8988T (cell line): ENCODE results near the gene OPCML.

Experiments
- DNase-seq: peaks from one replicate; pipeline ENCODE4 v3.0.0; 2011

The OPCML gene

DNA sequence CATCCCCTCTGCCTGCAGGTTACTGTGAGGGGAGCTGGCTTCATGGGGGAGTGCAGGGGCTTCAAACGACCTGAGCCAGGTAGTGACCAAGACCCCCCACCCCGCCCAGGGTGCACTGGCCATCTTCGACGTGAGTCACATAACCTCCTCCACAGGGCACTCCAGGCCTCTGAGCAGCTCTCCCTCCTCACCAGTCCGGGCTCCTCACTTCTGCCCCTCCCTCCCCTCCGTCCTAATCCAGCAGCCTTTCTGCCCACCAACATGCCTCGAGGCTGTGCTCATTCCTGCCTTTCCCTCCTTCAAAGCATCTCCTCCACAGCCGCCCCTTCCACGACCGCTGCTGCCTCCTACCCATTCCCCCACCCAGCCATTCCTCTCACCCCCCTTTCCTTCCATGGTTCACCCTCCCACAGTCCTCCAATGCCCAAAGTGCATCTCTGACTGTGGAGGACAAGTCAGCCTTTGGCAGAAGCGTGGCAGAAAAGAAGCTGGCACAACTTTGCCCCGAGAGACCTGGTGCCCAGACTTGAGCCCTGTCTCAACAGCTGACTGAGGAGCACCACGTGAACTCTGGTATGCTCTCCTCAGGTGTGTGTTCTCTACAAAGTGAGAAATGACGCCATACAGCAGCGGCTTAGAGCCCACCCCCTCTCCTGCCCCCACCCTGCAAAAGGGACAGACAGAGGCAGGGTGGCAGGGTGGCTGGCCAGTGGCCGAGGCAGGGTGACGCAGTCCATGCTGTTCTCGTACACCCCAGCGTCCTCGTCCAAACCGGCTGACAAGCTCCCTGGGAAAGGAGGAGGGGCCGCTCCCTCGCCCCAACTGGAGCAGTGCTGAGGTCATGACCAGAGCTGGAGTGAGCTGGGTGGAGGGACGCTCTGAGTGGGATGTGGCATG lies 30.4 kb downstream of the OPCML start:
- no peak for DNase-seq

DNA sequence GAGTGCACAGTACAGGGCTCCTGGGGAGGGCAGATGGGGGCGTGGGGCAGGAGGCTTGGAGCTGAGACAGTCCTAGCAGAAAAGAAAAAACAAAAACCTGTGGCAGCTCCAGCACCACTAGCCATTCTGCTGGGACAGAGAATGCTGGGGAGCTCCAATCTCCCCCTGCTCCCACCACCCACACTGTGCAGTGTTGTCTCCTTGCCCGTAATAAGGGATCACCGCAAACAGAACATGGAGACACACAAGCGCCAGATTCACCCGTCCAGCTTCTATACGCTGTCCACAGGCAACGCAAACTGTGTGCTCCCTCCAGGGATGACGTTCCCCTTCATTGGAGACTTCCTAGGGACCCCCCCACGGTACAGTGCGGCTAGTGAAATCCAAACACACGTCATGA lies 31.4 kb downstream of the OPCML start:
- DNase-seq: no peak

DNA sequence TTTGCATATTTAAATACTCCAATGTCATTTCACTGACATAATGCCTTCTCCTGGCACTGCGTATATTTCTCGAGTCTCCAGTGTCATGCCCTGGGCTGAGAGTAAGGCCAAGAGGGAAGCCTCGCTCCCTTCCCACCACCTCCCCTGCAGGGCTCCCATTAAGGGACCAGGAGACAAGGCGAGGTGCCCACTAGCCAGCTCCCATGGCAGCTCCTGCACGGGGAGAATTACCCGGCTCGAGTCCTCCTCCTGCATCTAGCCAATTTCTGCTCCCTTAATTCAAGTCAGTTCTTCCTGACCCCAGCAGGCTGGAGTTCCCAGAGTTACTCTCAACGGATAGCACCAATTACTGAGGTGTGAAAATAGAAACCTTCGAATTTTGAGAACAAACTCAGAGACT lies 31.9 kb downstream of the OPCML start:
- DNase-seq: no peak

DNA sequence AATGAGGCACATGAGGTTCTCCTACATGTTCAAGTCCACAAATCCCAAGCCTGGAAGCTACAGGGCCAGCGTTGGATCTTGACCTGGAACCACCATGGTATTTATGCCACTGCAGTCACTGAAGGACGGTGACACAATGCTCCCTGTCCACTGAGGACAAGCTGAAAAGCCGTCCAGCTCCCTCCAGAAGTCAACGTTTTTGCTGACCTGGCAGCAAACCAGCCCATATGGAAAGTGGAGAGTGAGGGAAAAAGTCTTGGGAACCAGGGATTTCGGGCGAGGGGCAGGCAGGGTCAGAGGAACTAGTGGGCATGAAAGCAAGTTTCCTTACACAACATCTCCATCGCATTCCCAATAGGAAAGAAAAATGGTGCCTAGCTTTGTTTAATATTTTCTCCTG lies 33.3 kb downstream of the OPCML start:
- DNase-seq: no peak

DNA sequence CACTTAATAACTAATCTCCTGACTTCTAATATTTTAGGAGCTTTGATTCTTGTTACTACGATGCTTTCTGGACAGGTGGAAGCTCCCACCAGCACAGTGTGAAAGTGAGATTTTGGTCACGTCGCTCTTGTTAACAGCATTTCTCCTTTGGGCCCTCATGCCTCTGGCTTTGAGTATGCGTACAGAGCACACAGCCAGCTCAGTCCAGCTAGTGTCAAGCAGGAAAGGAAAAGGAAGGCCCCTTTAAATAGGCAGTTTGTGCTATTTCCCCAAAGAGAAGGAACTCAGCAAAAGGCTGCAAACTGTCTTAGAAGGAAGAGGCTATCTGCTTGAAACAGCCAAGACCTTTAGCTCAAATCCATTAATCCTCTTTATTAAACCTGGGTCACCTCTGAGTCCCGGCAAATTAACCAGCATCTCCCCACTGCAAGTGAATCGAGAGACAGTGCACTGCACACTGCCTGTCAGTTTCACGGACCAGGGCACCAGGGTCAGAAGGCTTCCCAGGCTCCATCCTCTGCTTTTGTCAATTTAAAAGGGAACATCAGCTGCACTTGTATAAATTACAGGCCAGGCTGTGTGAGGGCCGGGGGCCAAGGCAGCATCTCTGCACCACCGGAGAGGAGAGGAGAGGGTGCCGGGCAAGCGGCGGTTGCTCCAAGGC lies 34.7 kb downstream of the OPCML start:
- no peak for DNase-seq

DNA sequence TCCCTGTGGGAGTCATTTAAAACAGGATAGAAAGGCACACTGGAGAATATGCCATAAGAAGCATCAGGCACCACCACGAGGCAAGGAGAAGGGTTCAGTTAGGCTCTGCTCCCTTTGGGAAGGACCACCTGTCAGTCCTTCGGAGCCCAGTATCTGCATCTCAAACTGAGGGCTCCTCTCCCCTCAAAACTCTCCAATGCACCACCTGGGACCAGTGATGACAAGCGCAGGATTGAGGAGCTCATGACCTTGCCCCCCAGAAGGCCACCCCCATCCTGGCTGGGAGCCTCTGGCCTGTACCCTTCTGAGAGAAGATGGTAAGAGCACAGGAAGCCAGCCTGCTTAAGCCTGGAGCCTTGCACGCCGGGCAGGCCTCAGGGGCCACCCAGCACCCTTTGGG lies 39.4 kb downstream of the OPCML start:
- no peak for DNase-seq

DNA sequence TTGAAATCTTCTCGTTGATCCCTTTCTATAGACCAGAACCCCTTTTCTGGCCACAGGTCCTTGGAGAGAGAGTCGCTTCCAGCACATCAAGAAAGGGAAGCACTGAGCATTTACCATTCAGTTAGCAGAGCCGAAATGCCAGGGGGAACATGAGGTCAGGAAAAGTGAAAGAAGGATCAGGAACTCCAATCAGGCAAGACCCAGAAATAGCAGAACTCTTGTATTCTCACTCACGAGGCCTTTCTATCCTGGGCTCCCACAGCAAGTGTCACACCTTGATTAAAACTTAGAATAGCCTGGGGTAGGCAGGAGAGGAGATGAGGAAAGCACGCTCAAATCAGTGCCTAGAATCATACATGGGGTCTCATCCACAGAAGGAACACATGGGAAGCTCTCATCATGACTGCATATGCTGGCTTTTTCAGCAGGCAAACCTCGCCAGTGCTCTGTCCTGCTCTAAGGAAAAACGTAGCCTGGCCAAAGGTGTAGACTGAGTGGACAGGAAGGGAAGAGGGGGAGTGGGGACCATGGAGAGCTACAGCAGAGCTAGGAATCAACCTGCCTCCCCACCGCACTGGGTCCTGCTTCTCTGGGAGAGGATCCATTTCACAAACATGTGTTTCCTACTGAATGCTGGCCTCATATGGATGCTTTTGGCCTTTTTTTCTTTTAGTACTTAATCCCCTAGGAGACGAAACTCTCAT lies 40.5 kb downstream of the OPCML start:
- no peak for DNase-seq

DNA sequence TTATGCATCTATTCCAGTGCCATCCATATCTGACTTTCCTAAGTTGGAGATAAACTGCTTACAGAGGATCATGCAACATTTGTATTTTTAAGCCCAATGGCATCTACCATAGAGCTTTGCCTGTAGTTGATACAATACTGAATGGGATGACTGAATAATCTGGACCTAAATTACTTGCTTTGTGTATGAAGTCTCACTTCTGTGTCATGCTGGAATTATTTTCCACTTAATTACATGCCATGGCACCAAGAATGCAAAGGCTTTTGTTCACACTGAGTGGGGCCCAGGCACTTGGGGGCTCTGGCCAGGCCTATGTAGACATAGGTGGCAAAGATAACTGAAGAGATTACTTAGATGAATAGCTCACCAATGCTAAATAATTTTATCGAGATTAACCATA lies 51.6 kb downstream of the OPCML start:
- DNase-seq: no peak

DNA sequence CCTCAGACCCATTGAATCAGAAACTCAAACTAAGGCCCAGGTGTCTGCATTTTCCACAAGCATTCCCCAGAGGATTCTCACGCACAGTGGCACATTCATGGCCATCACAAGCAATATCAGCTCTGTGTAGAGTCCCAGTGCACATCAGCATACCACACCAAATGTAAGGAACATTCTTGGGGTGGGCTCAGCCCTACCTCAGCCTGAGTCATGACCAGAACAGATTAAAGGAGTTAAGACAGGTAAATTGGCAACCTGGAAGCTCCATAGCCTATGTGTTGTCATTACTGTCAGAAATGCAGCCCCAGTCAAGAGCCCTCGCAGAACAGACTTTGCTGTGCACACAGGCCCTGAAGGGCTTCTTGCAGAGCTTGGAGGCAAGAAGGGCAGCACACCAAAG lies 53.1 kb downstream of the OPCML start:
- DNase-seq: no peak

DNA sequence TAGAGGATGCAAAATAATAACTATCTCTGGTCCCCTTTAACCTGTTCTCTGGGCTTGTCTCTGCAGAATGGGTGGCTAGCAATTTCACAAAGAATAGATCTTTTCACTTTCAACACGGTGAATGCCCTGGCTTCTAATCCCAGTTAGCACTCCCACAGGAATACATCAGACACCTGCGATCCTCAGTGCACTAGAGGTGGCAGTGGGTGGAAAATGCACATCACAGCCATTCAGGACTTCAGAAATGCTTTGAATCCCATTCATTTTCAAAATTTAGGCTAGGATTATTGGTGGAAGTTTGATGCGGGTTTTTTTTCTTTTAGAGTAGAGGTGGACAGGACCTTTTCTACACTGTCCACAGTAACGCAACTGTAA lies 55.1 kb downstream of the OPCML start:
- DNase-seq: no peak

DNA sequence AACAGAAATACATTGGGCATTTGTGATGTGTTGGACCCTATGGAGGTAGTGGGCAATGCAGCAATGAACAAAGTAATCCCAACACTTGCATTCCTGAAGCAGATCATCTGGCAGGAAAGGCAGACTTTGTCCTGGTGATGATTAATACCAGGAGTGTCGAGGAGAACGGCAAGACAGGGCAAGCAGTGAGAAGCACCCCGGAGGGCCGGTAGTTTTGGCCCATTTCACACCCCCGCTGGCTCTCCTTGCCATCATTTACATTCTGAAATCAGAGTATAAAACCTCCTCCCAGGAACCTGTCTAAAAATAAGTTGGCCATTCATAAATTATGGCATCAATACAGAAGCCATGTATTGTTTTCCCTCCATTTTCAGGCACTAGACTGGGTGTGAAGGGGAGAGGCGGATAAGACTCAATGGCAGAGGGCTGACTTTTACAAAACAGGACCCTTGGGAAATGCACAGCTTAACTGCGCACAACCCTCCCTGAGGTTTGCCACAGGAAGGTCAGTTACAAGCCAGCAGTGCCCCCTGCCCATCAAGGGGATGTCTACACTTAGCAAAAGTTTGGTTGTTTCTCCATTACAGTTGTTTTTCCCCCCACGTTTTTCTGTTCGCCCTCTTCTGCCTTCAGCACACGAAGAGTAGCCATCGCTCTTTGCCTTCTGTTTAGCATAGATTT lies 55.6 kb downstream of the OPCML start:
- DNase-seq: no peak

DNA sequence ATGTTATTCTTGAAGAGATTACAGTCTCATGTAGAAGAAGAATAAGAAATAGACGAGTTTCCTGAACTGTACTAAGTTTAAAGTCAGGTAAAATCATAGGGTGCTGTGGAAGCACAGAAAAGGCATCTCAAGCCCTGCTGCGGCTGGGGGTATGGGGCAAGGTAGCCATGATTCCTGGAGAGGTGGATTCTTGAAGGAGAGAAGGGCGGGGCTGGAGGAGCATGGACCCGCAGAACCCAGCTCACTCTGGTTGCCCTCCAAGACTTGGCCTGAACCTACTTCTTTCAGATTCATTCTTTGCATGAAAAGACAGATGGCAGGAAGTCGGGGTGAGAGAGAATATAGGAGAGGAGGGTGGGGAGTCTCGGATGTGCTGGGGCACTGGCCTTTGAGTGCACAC lies 57.8 kb downstream of the OPCML start:
- DNase-seq: no peak

DNA sequence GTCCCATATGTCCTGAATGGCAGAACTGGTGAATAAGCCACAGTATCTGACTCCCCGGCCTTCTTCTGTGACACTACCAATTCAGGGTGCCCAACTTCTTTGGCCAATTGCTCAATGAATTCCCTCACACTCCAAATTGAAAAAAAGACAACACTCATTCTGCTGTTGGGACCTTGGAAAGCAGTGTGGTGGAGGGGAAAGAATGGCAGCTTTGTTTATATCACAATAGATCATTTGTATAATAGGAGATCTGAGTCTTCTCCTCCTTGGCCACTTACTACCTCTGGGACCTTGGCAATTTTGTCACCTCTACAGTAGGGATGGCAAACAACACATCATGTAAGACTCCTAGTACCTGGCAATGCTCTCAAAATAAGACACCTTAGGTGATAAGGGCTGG lies 64.6 kb downstream of the OPCML start:
- DNase-seq: no peak

DNA sequence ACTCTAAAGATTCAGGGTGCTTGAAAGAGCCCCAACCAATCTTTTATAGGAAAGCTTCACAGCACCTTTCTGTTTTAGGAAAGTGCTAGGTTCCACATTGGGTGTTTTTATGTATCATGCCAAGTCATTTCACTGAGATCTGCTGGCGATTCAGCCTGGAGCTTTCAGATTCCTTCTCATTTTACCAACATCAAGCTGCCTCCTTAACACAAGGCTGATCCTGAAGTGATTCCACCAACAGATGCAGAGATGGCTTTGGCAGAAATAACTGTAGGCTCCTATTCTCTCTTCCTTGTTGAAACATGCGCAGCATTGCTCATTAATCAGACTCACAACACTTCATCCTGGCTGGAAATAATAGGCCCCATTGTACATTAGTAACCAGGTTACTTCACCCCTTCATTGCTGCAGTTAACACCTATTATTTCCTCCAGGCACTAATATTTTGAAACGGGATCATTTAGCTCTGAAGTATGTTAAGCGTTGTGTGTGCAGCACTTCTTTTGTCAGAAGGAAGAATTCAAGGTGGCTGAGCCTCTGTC lies 89.0 kb downstream of the OPCML start:
- no peak for DNase-seq

DNA sequence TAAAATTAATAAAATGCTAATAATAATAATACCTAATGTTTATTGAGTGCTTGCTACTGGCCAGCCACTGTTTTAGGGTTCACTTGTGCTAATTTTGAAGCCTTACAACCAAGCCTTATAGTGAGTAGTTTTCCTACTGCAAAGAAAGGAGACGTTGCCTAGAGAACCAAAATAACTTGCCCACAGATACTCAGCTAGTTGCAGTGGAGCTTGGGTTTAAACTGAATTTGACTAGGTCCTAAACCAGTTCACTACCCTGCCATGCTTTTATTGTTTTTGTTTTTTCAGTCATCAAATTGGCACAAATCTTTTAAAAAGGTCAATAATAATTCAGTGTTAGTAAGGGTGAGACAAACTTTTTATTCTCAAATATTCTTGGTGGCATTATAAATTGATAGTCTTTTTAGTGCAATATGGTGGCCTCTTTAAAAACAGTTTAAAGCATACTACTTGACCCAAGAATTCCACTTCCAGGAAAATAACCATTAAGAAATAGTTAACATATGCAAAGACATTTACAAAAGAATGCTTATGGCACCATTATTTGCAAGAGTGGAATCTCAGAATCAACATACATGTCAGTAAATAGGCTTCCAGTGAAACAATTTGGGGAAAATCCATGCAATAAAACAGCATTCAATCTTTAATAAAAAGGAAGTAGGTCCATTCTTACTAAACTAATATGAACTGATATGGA lies 90.2 kb downstream of the OPCML start:
- DNase-seq: no peak

DNA sequence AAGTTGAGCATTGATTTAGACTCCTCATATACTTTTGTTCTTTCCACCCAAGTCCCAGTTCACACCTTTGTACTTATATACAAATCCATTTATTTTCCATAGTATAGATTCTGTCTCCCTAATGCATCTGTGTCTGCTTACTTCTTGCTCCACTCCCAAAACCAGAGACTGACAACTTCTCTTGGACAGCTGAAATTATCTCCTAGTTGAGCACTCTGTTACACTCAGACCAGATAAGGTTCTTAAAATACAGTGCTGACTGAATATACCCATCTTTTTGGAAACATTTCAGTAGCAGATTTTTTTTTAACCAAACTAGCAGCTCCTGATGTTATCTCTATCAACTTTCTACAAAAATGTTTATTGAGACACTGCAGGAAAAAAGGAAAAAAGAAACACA lies 106.3 kb downstream of the OPCML start:
- no peak for DNase-seq

DNA sequence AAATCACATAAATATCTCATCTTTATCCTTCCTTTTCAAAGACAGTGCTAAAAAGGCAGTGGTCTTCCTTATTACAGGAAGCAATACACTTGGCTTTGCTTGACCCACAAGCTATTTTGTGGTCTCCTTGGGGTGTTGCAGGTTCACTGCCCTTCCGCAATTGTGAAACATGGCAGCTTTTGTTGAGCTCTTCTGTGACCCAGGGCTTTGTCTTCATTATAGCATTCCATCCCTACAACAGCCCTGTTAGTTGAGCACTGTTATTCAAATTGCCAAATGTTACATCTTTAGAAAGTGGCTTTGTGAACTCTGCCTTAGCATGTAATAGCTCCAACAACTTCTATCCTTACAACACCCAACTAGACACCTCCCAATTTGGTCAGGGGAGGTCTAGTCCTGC lies 107.1 kb downstream of the OPCML start:
- no peak for DNase-seq

DNA sequence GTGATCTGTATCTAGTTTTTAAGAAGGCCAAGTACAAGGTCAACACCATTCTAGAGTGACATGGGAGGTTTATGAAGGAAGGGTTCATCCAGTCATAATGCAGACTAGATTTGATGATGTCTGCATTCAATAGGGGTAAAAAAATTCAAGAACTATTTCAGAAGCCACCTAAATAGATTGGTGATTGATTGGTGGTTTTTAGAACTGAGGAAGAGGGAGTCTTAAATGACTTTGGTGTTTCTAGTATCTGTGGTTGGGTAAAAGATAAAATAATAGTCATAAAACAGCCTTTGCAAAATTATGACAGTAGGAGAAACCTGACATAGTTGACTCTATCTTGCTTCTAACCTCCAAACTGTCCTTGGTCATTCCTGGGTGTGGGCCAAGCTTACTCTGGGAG lies 114.1 kb downstream of the OPCML start:
- DNase-seq: no peak

DNA sequence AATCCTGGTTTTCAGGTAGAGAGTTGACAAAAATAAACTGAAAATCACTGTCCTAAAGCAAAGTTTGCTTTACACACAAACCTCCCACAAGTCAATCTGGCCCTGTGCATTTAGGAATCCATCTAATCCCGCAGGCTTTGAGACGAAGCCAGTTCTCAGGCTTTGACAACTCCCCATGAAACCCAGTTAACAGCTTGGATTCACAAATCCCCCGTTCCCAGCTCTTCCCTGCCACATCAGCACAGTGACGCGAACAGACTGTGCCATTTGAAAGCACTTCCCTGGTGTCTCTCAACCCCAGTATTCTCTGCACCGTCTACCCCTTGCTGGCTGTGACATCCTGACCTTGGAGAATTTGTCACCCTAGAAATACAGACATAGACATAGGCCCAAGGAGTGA lies 117.8 kb downstream of the OPCML start:
- no peak for DNase-seq

DNA sequence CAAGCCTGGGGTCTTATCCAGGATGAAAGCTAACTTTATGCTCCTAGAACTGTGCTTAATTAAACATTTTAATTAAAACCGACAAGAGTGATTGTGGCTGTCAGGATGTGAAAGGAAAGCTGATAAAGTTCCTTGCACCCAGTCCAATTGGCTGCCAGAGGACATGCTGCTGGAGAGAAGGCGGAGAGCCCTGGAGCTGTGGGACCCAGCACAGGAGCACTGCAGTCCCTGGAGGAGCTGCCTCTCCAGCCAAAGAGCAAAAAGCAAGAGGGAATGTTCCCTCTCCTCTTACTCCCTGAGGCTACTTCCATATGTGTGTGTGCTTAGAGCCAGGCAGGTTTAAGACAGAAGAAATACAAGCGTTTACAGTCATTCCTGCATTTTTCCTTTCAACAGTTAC lies 118.6 kb downstream of the OPCML start:
- no peak for DNase-seq

DNA sequence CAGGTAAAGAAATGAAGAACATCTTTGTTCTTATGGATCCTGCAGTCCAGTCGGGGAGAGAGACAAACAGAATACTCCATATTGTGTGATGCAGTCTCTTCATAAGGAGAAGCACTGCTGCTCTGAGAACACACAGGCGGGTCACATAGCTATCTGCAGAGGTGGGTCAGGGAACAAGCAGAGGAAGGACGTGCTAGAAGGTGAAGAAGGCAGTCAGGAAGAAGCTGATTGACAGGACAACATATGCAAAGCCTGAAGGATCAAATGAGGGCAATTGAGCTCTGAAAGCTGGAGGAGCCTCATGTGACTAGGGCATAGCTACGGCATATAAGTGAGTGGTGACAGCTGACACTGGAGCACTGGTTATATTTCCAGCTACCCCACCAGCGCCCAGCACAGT lies 122.5 kb downstream of the OPCML start:
- DNase-seq: no peak

DNA sequence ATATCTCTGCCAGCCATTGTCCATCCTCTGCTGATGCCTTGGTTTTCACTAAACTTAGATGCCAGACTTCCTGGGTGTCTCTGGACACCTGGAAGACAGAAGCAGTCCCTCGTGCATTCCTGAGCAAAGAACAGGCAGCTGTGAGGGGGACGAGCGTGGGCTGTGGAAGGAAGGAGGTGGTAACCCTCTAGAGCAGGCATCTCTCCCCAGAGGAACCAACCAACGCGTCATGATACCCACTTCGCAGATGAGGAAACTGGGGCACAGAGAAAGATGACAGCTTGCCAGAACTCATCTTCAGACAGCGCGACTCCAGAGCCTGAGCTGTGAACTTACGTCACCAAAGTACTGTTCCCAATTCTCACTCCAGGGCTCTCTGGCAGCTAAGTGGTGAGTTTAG lies 123.4 kb downstream of the OPCML start:
- no peak for DNase-seq

DNA sequence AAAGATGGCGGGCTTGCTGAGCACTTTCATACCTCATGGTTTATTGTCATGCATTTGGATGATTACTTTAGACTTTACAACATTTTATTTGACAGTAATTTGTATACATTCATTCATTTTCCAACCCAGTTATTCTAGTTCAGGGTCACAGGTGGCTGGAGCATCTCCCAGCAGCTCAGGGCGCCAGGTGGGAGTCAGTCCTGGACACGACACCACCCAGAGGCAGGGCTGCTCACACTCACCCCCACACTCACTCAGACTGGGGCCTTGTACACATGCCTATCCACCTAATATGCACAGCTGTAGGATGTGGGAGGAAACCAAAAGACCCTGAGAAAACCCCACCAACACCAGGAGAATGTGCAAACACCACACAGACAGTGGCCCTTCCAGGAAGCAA lies 123.9 kb downstream of the OPCML start:
- DNase-seq: no peak
